NCI-H2029 treated with DMSO at 0.1 percent for 48 hours (cell line): Measurements from ENCODE around the gene TSEN54.

Experiments used
- DNase-seq: peaks from one replicate; lab custom pipeline; 2025; lab: John Stamatoyannopoulos, UW

The TSEN54 gene

GRCh38 chr17:75504347-75505151 is 11.8 kb upstream of the TSEN54 start:
- no peak for DNase-seq

- no peak for DNase-seq
Measured at GRCh38 chr17:75505152-75505409, 11.2 kb upstream of the TSEN54 start.

- DNase-seq, result no peak
Measured at GRCh38 chr17:75505640-75506039, 10.7 kb upstream of the TSEN54 start.

GRCh38 chr17:75506134-75506533 is 10.2 kb upstream of the TSEN54 start:
- no peak for DNase-seq

GRCh38 chr17:75506888-75507287 is 9.4 kb upstream of the TSEN54 start:
- DNase-seq, result no peak

GRCh38 chr17:75507733-75508719 is 8.3 kb upstream of the TSEN54 start:
- DNase-seq, result no peak

- no peak for DNase-seq
Measured at GRCh38 chr17:75508931-75509361, 7.4 kb upstream of the TSEN54 start.

- no peak for DNase-seq
Measured at GRCh38 chr17:75509528-75510258, 6.6 kb upstream of the TSEN54 start.

GRCh38 chr17:75511270-75511609 is 5.1 kb upstream of the TSEN54 start:
- DNase-seq, result no peak

GRCh38 chr17:75511610-75512575 is 4.4 kb upstream of the TSEN54 start:
- no peak for DNase-seq

- DNase-seq, result no peak
Measured at GRCh38 chr17:75512926-75513640, 3.2 kb upstream of the TSEN54 start.

- DNase-seq, result no peak
Measured at GRCh38 chr17:75513641-75514000, 2.7 kb upstream of the TSEN54 start.

GRCh38 chr17:75514299-75514918 is 1.9 kb upstream of the TSEN54 start:
- no peak for DNase-seq

GRCh38 chr17:75514919-75515495 is 1.3 kb upstream of the TSEN54 start:
- no peak for DNase-seq

- peak; percentile 56 for DNase-seq
Measured at GRCh38 chr17:75515496-75516254, 653 bp upstream of the TSEN54 start, which contains the start of gene CASKIN2. Gene CASKIN2 (minus strand): TSS chr17:75515537. CDS start chr17:75513804, 1,733 bp downstream.

- DNase-seq, result no peak
Measured at GRCh38 chr17:75516619-75517296, 430 bp downstream of the TSEN54 start.

- DNase-seq, result no peak
Measured at GRCh38 chr17:75517297-75517865, 1.1 kb downstream of the TSEN54 start.

- no peak for DNase-seq
Measured at GRCh38 chr17:75518201-75518600, 1.9 kb downstream of the TSEN54 start.
